ENCODE data around the gene LRRC55.

The LRRC55 gene

GRCh38 chr11:57239348-57239747 lies 57.6 kb downstream of the LRRC55 start:
- DNase-seq: no peak

- DNase-seq: no peak
Measured at GRCh38 chr11:57240007-57240406, 58.3 kb downstream of the LRRC55 start.

GRCh38 chr11:57240757-57241156 lies 59.0 kb downstream of the LRRC55 start:
- no peak for DNase-seq
